SK-N-SH treated with all-trans-retinoic acid at 6 μM for 48 hours (cell line): ENCODE data around the gene FMNL1.

ENCODE experiments used
- CREB5 ChIP-seq: fragments of 250-450 bp; sonication (Bioruptor Pico); IDR thresholded peaks from 2 replicates; pipeline ENCODE4 v1.5.1; 2020; ENCODE audit warnings: low read depth, mild to moderate bottlenecking, moderate library complexity
- PATZ1 ChIP-seq: fragments of 250-450 bp; sonication (Bioruptor Pico); IDR thresholded peaks from 2 replicates; pipeline ENCODE4 v1.8.0; 2020; ENCODE audit warnings: mild to moderate bottlenecking, moderate library complexity, borderline replicate concordance

DNA sequence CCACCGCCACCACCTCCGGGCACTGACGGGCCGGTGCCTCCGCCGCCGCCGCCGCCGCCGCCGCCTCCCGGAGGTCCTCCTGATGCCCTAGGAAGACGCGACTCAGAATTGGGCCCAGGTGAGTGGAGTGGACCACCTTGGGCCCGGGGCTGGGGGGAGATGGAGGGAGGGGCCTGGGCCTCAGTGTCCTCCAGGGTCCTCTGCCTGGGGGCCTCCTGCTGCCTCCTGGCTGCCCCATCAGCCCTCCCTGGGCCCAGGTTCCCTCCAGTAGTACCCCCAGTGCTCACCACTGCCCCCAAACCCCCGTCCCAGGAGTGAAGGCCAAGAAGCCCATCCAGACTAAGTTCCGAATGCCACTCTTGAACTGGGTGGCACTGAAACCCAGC lies 20.3 kb downstream of the FMNL1 start:
- TF ChIP-seq PATZ1 = no peak
- no peak for TF ChIP-seq CREB5 (CRISPR knock-in tag)
